T follicular helper cell (primary cell): ENCODE measurements around the gene RSBN1.
A peak's percentile ranks its signal among the peaks of the same experiment; 100 is the strongest.

Experiments used
- DNase-seq: peaks from one replicate; pipeline ENCODE4 v3.0.0-alpha.2; 2020; ENCODE audit warnings: low read depth

Gene RSBN1

GRCh38 chr1:113812661-113813135 lies 422 bp upstream of the RSBN1 start:
- peak; percentile 6 for DNase-seq

GRCh38 chr1:113811156-113811887 lies 954 bp downstream of the RSBN1 start:
- DNase-seq = peak; percentile 19

GRCh38 chr1:113809670-113810602 lies 2.3 kb downstream of the RSBN1 start:
- DNase-seq = no peak

GRCh38 chr1:113808450-113809195 lies 3.7 kb downstream of the RSBN1 start:
- DNase-seq = no peak

- no peak for DNase-seq
These were observed 6.6 kb downstream of the RSBN1 start for GRCh38 chr1:113805639-113806038.

GRCh38 chr1:113805256-113805531 lies 7.1 kb downstream of the RSBN1 start:
- no peak for DNase-seq

GRCh38 chr1:113804421-113805255 lies 7.6 kb downstream of the RSBN1 start:
- no peak for DNase-seq

GRCh38 chr1:113802367-113803007 lies 9.8 kb downstream of the RSBN1 start:
- DNase-seq = no peak

GRCh38 chr1:113800487-113800886 lies 11.8 kb downstream of the RSBN1 start:
- DNase-seq = no peak

- DNase-seq = no peak
These were observed 14.8 kb downstream of the RSBN1 start for GRCh38 chr1:113797472-113797871.

GRCh38 chr1:113793878-113794834 lies 18.1 kb downstream of the RSBN1 start:
- DNase-seq = no peak

GRCh38 chr1:113792986-113793385 lies 19.3 kb downstream of the RSBN1 start:
- DNase-seq = no peak

- no peak for DNase-seq
These were observed 19.8 kb downstream of the RSBN1 start for GRCh38 chr1:113792471-113792870.

GRCh38 chr1:113788802-113789201 lies 23.5 kb downstream of the RSBN1 start:
- no peak for DNase-seq

GRCh38 chr1:113787663-113788062 lies 24.6 kb downstream of the RSBN1 start:
- no peak for DNase-seq

GRCh38 chr1:113786069-113786468 lies 26.2 kb downstream of the RSBN1 start:
- no peak for DNase-seq

GRCh38 chr1:113784104-113784779 lies 28.0 kb downstream of the RSBN1 start:
- DNase-seq = no peak

- DNase-seq = peak; percentile 36
These were observed 28.8 kb downstream of the RSBN1 start for GRCh38 chr1:113783254-113784103.
